ENCODE data around the gene NT5C3A.

DNA sequence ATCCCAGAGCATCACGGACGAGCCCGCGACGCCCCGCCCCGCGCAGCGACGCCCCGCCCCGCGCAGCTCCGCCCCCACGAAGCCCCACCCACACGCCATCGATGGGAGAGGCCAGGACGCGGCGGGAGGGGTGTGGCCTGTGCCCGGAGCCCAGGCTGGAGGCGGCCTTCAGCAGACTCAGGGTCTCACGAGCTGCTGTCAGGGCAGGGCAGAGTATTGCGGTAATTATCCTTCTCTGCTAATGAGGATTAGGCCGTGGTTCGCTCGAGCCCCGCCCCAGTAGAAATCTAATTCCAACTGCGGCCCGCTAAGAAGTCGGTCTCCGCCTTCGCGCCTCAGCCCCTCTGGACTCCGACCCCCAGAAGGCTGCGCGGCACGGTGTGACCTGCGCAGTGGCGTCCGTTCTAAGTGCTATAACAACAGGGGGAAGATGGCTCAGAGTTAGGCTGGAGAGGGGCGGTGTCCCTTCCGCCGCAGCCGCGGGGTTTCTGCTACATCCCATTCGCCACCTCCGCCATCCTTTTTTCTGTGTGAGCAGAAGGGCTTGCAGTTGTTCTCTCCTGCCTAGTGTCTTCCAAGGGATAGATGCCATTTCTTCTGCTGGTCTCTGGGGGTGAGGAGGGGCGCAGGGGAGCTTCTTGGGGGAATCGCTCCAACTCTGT is 337 bp upstream of the NT5C3A start:
- peak; percentile 60 to 77 (median 64) for TF ChIP-seq POLR2AphosphoS5 (IDR thresholded peaks at IDR 0.05)
- TF ChIP-seq, protein P1, sequence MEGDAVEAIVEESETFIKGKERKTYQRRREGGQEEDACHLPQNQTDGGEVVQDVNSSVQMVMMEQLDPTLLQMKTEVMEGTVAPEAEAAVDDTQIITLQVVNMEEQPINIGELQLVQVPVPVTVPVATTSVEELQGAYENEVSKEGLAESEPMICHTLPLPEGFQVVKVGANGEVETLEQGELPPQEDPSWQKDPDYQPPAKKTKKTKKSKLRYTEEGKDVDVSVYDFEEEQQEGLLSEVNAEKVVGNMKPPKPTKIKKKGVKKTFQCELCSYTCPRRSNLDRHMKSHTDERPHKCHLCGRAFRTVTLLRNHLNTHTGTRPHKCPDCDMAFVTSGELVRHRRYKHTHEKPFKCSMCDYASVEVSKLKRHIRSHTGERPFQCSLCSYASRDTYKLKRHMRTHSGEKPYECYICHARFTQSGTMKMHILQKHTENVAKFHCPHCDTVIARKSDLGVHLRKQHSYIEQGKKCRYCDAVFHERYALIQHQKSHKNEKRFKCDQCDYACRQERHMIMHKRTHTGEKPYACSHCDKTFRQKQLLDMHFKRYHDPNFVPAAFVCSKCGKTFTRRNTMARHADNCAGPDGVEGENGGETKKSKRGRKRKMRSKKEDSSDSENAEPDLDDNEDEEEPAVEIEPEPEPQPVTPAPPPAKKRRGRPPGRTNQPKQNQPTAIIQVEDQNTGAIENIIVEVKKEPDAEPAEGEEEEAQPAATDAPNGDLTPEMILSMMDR (IDR thresholded peaks at IDR 0.05), result no peak
- TF ChIP-seq POLR2A (IDR thresholded peaks at IDR 0.05), result no peak

Data from stomach (tissue), 4 donors.